ENCODE measurements around the gene ZNF101.

Gene ZNF101

GRCh38 chr19:19732579-19733501 lies 64.2 kb downstream of the ZNF101 start, which contains the start of gene ZNF14:
Gene ZNF14 (minus strand): TSS chr19:19733112. CDS start chr19:19732958, 154 bp downstream.
- WGBS = 2% methylated on average over 61 of the region's 61 CpGs
- H3K27ac ChIP-seq (ENCODE audit: low read depth, low read length) = peak within 1 kb of the TSS; percentile 44; the same call in 1 of the 2 replicates
- peak within 1 kb of the TSS; percentile 86 for H3K4me3 ChIP-seq (ENCODE audit: low read length)
- H3K27me3 ChIP-seq (ENCODE audit: insufficient read depth, low read length) = no peaks in the 10 kb centered on the region
- H3K9me3 ChIP-seq (ENCODE audit: insufficient read depth, low read depth, low read length) = peaks cover 23% of the 10 kb centered on the region
- peaks cover 16% of the 10 kb centered on the region for H3K36me3 ChIP-seq (ENCODE audit: insufficient read depth, low read length)
- H3K4me1 ChIP-seq (ENCODE audit: insufficient read depth, low read length) = no peaks in the 10 kb centered on the region
- H3K9ac ChIP-seq (ENCODE audit: low read depth, low read length) = peak within 1 kb of the TSS; percentile 74

Data from HUES64 (cell line).